ENCODE results near the gene CLEC4F. TPM values are rescaled to one million over a fixed set of nuclear protein-coding genes. Genes with fewer than 3 reads are reported as not detected.

Gene CLEC4F
- total RNA-seq, 2 donors from 2014 or later: 0.16 TPM; not detected in 1

- Histone ChIP-seq H3K4me3 (no peak overlapping the region), H3K27ac (no peak overlapping the region), H3K36me3 (no peaks in the 10 kb centered on the region), H3K27me3 (no peaks in the 10 kb centered on the region), H3K4me1 (no peaks in the 10 kb centered on the region), H3K9me3 (no peaks in the 10 kb centered on the region)
- DNase-seq (ENCODE audit: low spot score): no peak
- TF ChIP-seq CTCF (IDR thresholded peaks at IDR 0.05): no peak
Observed at GRCh38 chr2:70852824-70853223, 32.4 kb upstream of the CLEC4F start.

- Histone ChIP-seq H3K27ac (no peak overlapping the region), H3K36me3 (no peaks in the 10 kb centered on the region), H3K27me3 (no peaks in the 10 kb centered on the region), H3K4me1 (no peaks in the 10 kb centered on the region), H3K4me3 (no peak overlapping the region), H3K9me3 (no peaks in the 10 kb centered on the region)
- no peak for DNase-seq (ENCODE audit: low spot score)
- no peak for TF ChIP-seq CTCF (IDR thresholded peaks at IDR 0.05)
Observed at GRCh38 chr2:70851704-70852103, 31.3 kb upstream of the CLEC4F start.

GRCh38 chr2:70850925-70851324 lies 30.5 kb upstream of the CLEC4F start:
- H3K9me3 ChIP-seq: no peaks in the 10 kb centered on the region
- DNase-seq (ENCODE audit: low spot score): no peak
- no peaks in the 10 kb centered on the region for H3K36me3 ChIP-seq
- H3K4me3 ChIP-seq: no peak overlapping the region
- H3K27ac ChIP-seq: no peak overlapping the region
- TF ChIP-seq CTCF (IDR thresholded peaks at IDR 0.05): no peak
- H3K4me1 ChIP-seq: no peaks in the 10 kb centered on the region
- no peaks in the 10 kb centered on the region for H3K27me3 ChIP-seq

- DNase-seq (ENCODE audit: low spot score): peak; percentile 21
- TF ChIP-seq CTCF (IDR thresholded peaks at IDR 0.05): no peak
- no peak overlapping the region for H3K27ac ChIP-seq
Observed at GRCh38 chr2:70842401-70842800, 22.0 kb upstream of the CLEC4F start.

GRCh38 chr2:70837980-70838925 lies 17.9 kb upstream of the CLEC4F start:
- Histone ChIP-seq H3K27ac (no peak overlapping the region), H3K36me3 (no peaks in the 10 kb centered on the region), H3K4me1 (no peaks in the 10 kb centered on the region), H3K4me3 (no peak overlapping the region), H3K9me3 (no peaks in the 10 kb centered on the region), H3K27me3 (no peaks in the 10 kb centered on the region)
- no peak for TF ChIP-seq CTCF (IDR thresholded peaks at IDR 0.05)
- DNase-seq (ENCODE audit: low spot score): no peak

More at GRCh38 chr2:70842401-70842800, 22.0 kb upstream of the CLEC4F start:
- Histone ChIP-seq H3K9me3 (no peaks in the 10 kb centered on the region), H3K36me3 (no peaks in the 10 kb centered on the region), H3K27me3 (no peaks in the 10 kb centered on the region), H3K4me3 (no peak overlapping the region), H3K4me1 (no peaks in the 10 kb centered on the region)

Measured in right atrium auricular region (tissue), 2 donors.